HG03175 (cell line): ENCODE results near the gene DCAF11.

Experiments
- ATAC-seq: cut with Tn5 transposase; IDR thresholded peaks from one replicate; pipeline ENCODE4 v1.9.1; 2021; ENCODE audit warnings: mild to moderate bottlenecking, moderate library complexity; ENCODE audit not compliant: unreplicated experiment

The DCAF11 gene

GRCh38 chr14:24137529-24138395 is 23.2 kb downstream of the DCAF11 start:
- no peak for ATAC-seq

- ATAC-seq: no peak
Measured at GRCh38 chr14:24138396-24139271, 24.1 kb downstream of the DCAF11 start.

- ATAC-seq: no peak
Measured at GRCh38 chr14:24139272-24139934, 24.8 kb downstream of the DCAF11 start.

- peak; percentile 89 for ATAC-seq
Measured at GRCh38 chr14:24141097-24141880, 26.7 kb downstream of the DCAF11 start, which contains the start of gene EMC9. EMC9 (minus strand) TSS chr14:24141591; CDS start chr14:24141304, 287 bp downstream.

- ATAC-seq: no peak
Measured at GRCh38 chr14:24143511-24143910, 28.9 kb downstream of the DCAF11 start.

GRCh38 chr14:24144451-24144850 is 29.9 kb downstream of the DCAF11 start:
- no peak for ATAC-seq

GRCh38 chr14:24145219-24145618 is 30.6 kb downstream of the DCAF11 start:
- no peak for ATAC-seq

- no peak for ATAC-seq
Measured at GRCh38 chr14:24145690-24146452, 31.3 kb downstream of the DCAF11 start.

- peak; percentile 61 for ATAC-seq
Measured at GRCh38 chr14:24146453-24146977, 31.9 kb downstream of the DCAF11 start, which contains the start of gene PSME2. PSME2 (minus strand) TSS chr14:24146610; CDS start chr14:24146581, 29 bp downstream.

GRCh38 chr14:24146978-24147760 is 32.6 kb downstream of the DCAF11 start, which contains the start of gene RNF31:
RNF31 (plus strand) TSS chr14:24147498; CDS start chr14:24147699, 201 bp downstream.
- peak; percentile 85 for ATAC-seq

- peak; percentile 1 for ATAC-seq
Measured at GRCh38 chr14:24147761-24148428, 33.3 kb downstream of the DCAF11 start.

GRCh38 chr14:24149302-24149969 is 34.9 kb downstream of the DCAF11 start:
- no peak for ATAC-seq

GRCh38 chr14:24150061-24150460 is 35.5 kb downstream of the DCAF11 start:
- no peak for ATAC-seq

- no peak for ATAC-seq
Measured at GRCh38 chr14:24150567-24150966, 36.0 kb downstream of the DCAF11 start.

GRCh38 chr14:24150993-24151392 is 36.4 kb downstream of the DCAF11 start:
- ATAC-seq: no peak

GRCh38 chr14:24151404-24152080 is 37.0 kb downstream of the DCAF11 start:
- no peak for ATAC-seq

- no peak for ATAC-seq
Measured at GRCh38 chr14:24155100-24155499, 40.5 kb downstream of the DCAF11 start.
